GM12872 (cell line): ENCODE measurements around the gene RHEX.

Experiments
- TF ChIP-seq, protein P1 (sequence below): IDR thresholded peaks from 3 replicates; pipeline ENCODE4 v1.5.1; 2011; ENCODE audit warnings: low read depth, mild to moderate bottlenecking, low read length, moderate library complexity; ENCODE audit not compliant: insufficient read depth

The RHEX gene

DNA sequence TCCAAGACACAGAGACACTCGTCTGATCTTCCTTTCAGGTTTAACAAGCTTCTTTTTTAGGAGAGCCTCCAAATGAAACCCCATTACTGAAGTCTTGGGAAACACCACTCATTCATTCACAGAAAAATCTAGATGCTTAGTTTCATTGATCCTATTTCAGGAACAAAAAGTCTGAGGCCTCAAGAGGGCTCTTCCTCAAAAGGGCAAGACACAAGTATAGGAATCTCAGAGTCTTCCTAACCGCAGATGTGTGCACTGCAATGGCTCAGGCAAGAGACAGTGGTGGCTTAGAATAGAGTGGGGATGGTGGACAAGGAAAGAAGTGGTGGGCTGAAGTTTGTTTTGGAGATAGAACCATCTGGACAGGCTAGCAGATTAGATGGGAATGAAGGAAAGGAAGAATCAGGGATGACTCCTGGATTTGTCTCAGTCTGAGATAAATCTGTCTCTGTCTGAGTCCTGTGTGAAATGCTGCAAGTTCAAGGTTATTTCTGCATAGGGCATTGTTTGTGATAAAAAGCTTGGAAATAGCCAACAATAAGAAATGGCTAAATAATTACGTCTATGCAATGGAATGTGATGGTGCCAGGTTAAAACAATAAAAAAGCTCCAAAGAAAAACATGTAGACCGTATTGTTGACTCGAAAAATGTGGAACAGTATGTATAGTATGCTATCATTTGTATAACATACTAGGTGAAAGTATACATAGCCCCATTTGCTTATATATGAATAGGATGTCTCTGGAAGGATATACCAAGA, 20.4 kb upstream of the RHEX start:
- TF ChIP-seq, protein P1, sequence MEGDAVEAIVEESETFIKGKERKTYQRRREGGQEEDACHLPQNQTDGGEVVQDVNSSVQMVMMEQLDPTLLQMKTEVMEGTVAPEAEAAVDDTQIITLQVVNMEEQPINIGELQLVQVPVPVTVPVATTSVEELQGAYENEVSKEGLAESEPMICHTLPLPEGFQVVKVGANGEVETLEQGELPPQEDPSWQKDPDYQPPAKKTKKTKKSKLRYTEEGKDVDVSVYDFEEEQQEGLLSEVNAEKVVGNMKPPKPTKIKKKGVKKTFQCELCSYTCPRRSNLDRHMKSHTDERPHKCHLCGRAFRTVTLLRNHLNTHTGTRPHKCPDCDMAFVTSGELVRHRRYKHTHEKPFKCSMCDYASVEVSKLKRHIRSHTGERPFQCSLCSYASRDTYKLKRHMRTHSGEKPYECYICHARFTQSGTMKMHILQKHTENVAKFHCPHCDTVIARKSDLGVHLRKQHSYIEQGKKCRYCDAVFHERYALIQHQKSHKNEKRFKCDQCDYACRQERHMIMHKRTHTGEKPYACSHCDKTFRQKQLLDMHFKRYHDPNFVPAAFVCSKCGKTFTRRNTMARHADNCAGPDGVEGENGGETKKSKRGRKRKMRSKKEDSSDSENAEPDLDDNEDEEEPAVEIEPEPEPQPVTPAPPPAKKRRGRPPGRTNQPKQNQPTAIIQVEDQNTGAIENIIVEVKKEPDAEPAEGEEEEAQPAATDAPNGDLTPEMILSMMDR, result no peak

- TF ChIP-seq, protein P1, result no peak
Measured at GRCh38 chr1:206035027-206035426, 17.9 kb upstream of the RHEX start.

DNA sequence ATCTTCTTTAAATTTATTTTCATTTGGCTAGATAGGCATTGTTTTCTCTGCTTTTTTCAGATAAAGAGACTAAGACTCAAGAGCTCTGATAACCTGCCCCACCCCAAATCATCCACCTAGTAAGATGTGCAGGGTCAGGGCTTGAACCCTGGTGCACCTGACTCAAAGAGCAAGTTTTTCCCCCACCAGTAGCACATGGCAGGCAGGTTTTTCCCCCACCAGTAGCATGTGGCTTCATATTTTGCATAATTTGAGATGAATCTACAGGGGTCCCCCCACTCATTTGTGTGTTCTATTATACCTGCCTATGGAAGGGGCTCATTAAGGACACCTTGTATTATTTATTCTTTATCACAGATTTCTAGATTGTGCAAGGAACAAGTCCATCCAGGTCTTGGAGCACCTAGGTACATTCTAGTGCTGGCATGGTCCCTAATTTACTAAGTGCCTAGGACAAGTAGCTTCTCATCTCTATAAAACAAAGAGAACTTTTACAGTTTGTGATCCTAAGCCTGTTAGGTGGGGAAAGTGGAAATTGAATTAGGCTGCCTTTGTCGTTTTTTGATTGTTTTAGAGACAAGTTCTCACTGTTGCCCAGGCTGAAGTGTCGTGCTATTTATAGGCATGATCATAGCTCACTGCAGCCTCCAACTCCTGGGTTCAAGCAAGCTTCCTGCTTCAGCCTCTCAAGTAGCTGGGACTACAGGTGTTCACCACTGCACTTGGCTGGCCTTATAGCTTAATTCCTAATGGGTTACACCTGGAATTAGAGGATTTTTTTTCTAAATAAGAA, 16.1 kb upstream of the RHEX start:
- TF ChIP-seq, protein P1, result no peak

DNA sequence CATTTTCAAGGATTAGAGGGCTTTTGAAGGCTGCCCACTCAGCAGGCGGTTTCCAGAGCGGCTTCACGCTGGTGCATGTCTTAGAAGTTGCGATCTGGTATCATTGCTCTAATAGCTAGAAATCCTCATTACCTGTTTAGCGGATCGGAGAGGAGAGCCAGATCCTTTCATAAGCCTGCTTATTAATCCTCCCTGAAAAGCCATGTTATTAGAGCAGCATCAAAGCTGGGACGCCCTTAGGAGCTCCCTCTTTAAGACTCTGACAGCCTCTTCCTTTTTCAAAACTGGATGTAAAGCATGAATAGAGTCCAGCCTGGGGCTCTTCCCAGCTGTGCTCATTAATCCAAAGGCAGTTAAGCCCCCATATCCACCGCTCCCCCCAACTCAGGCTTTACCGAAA, 15.4 kb upstream of the RHEX start:
- TF ChIP-seq, protein P1, result no peak

DNA sequence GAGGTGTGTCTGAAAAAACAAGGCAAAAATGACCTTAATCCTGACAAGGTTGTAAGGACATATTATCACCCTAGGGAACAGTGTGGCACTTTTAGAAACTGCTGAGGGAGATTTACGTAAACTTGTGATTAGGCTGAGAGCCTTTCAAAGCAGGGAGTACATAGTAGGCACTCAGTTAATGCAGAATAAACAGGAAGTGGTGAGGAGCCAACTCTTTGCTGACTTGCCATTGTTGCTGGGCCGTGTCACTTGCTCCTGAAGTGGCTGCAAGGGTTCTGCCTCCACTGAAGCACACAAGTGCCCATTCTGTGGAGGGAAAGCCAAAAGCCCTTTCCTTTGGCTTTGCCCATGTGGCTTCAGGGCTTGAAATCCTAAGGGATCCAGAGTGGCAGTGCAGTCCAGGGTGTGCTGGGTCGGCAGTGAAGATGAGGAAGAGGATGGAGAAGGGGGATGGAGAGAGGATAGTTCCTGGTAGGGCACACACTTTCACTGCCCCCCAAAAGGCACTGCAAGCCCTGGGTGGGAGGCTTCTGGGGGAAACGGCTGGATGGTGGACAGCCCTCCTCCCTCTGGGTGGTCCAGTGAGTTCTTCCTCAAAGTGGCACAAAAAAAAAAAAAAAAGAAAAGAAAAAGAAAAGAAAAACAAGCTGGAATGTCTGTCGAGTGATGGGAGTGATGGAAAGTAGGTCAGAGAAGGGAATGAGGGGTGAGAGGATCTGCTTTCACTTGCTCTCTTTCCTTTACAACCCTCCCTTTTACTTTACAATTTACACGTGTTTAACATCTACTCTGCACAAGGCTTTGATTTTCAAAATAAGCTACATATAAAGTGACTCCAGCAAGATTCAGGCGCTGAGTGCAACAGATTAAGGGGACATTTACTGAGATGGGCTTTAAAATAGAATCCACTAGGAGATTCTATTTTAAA, 13.7 kb upstream of the RHEX start:
- TF ChIP-seq, protein P1, result no peak

DNA sequence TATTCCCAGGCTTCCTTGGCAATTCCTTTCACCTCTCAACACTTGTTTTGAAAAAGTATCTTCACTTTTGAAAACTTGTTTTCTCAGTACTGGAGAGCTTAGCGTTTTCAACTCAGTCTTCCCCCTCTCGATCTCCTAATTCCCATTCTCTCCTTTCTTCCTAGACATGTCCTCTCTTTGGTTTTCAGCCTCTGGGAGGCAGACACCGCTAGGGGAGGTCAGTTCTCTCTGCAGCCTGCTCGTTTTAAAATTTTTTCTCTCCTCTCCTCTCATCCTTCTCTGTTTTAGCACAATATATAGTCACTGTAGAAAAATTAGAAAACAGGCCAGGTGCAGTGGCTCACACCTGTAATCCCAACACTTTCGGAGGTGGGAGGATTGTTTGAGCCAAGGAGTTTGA, 12.6 kb upstream of the RHEX start:
- TF ChIP-seq, protein P1, result no peak

GRCh38 chr1:206041640-206042039, 11.3 kb upstream of the RHEX start:
- TF ChIP-seq, protein P1, result no peak
